Spleen (tissue), 7 donors: ENCODE measurements around the gene ATXN1.

Experiments used
- POLR2A ChIP-seq, 3 donors: fragments of 450-650 bp; IDR thresholded peaks; one replicate each; pipeline ENCODE4 v1.5.1; 2017; ENCODE audit warnings: antibody characterized with exemption in 3 of 3, mild to moderate bottlenecking in 1 of 3
- POLR2AphosphoS5 ChIP-seq, 3 donors: sonication (generic); formaldehyde crosslinking; IDR thresholded peaks; one replicate each; pipeline ENCODE4 v1.5.1; 2017; ENCODE audit warnings: antibody characterized with exemption in 3 of 3
- TF ChIP-seq, protein P1 (sequence below), 11 experiments: fragments of 200-600 bp in 7 of 11; fragments of 450-650 bp in 4 of 11; sonication (generic) in 4 of 11; IDR thresholded peaks in 8 of 11; conservative IDR thresholded peaks in 3 of 11; 1 replicate in 7 of 11; 2 replicates in 4 of 11; pipeline versions ENCODE4 v1.4.0 to v1.8.0; 2016 to 2021; ENCODE audit warnings: antibody characterized with exemption in 11 of 11, inconsistent platforms in 4 of 11, mild to moderate bottlenecking in 1 of 11
- donor health status: DM: no; HTN: no; CAD: no; lungs with moderate emphysema.
- donor health status: DM: no; HTN: no; CAD: no.
- donor health status: DM: no; HTN: no; CAD: no.

DNA sequence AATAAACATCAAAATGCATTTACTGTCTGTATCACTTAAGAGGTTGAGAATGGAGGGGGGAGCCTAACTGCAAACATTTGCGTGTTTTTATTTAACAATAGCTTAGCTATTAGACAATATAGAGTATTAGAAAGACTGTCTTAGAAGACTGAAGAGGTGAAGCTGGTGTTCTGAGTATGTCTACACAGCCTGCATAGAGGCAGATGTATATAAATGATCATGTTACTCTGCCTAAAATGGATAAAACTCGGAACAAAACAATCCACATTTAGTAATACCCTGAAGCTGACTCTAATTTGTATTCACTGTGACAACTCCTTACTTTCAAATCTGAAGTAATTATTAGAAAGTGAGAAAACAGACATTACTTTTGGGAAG, 340.9 kb downstream of the ATXN1 start:
- TF ChIP-seq, protein P1, sequence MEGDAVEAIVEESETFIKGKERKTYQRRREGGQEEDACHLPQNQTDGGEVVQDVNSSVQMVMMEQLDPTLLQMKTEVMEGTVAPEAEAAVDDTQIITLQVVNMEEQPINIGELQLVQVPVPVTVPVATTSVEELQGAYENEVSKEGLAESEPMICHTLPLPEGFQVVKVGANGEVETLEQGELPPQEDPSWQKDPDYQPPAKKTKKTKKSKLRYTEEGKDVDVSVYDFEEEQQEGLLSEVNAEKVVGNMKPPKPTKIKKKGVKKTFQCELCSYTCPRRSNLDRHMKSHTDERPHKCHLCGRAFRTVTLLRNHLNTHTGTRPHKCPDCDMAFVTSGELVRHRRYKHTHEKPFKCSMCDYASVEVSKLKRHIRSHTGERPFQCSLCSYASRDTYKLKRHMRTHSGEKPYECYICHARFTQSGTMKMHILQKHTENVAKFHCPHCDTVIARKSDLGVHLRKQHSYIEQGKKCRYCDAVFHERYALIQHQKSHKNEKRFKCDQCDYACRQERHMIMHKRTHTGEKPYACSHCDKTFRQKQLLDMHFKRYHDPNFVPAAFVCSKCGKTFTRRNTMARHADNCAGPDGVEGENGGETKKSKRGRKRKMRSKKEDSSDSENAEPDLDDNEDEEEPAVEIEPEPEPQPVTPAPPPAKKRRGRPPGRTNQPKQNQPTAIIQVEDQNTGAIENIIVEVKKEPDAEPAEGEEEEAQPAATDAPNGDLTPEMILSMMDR (IDR thresholded peaks at IDR 0.05 in 8 of 11, conservative IDR thresholded peaks at IDR 0.05 in 3 of 11): no peak
- TF ChIP-seq POLR2AphosphoS5 (IDR thresholded peaks at IDR 0.05): no peak
- TF ChIP-seq POLR2A (IDR thresholded peaks at IDR 0.05): no peak
